ENCODE measurements around the gene PVALEF.

DNA sequence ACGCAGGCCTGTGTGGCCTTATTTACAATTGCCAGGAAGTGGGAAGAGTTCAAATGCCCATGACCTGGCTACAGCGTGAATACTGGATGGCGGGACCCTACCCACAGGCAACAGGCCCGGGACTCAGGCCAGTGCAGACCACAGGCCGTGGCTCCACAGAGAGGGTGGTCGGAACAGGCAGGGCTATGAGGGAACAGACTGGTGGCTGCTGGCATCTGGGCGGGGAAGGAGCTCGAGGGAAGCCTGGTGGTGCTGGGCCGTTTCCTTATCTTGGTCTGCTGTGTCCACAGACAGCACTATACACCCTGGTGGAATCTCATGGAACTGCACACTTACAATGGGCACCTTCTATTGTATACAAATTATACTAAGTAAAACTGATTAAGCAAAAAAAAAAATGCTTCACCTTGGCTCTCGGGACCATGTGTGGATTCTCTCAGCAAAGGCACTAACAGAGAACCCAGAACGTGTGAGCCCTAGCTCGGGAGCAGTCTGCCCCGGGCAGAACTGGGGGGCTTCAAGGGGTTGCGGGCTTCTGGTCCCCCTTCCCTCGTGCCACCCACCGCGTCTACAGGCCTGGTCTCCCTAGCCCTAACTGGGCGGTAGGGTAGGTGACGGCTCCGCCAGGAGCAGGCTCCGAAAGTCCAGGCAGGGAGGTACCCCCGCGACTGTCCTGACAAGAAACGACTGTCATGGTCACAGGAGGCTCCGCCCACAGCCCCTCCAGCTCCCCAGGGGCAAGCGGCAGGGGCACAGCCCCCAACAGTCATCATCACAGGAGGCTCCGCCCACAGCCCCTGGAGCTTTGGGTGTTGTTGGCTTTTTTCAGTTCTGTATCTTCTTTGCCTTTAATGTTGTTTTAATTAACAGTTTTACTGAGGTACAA lies 35.6 kb downstream of the PVALEF start:
- TF ChIP-seq, protein P1, sequence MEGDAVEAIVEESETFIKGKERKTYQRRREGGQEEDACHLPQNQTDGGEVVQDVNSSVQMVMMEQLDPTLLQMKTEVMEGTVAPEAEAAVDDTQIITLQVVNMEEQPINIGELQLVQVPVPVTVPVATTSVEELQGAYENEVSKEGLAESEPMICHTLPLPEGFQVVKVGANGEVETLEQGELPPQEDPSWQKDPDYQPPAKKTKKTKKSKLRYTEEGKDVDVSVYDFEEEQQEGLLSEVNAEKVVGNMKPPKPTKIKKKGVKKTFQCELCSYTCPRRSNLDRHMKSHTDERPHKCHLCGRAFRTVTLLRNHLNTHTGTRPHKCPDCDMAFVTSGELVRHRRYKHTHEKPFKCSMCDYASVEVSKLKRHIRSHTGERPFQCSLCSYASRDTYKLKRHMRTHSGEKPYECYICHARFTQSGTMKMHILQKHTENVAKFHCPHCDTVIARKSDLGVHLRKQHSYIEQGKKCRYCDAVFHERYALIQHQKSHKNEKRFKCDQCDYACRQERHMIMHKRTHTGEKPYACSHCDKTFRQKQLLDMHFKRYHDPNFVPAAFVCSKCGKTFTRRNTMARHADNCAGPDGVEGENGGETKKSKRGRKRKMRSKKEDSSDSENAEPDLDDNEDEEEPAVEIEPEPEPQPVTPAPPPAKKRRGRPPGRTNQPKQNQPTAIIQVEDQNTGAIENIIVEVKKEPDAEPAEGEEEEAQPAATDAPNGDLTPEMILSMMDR (IDR thresholded peaks at IDR 0.05), result no peak
- TF ChIP-seq POLR2A (IDR thresholded peaks at IDR 0.05), result no peak
